Stimulated activated CD4-positive, alpha-beta T cell treated with anti-CD3 and anti-CD28 coated beads, Interleukin-2, amount 100 ng/mL, for 4 hours (primary cell): ENCODE results near the gene PITPNC1.
"Not testable (repeated sequence)": the region's sequence is repeated elsewhere in the genome, so short reads cannot be mapped to it uniquely, and the experiment has no call there.

Experiments used
- DNase-seq: peaks from one replicate; pipeline ENCODE4 v3.0.0-alpha.2; 2020; ENCODE audit warnings: low read depth

Gene PITPNC1

DNA sequence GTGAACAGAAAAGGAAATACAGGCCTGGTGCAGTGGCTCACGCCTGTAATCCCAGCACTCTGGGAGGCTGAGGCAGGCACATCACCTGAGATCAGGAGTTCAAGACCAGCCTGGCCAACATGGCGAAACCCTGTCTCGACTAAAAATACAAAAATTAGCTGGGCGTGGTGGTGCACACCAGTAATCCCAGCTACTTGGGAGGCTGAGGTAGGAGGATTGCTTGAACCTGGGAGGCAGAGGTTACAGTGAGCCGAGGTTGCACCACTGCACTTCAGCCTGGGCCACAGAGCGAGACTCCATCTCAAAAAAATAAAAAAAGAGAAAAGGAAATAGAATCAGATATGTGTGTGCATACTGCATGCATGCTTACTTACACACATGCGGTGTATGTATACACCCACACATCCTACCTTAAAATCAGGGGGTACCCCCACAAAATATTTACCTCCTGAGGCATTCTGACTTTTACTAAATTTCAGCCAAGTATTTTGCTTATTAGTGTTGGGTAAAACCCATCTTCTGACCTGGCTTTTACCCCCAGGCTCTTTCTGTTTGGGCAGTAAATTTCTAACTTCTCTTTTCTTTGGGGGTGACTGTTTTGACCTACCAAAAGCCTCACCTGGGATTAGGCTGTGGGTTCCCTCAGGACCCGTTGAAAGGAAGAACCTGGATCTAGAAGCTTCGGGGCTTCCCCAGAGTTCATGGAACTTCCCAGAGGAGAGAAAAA, 201.8 kb downstream of the PITPNC1 start:
- not testable (repeated sequence) for DNase-seq

DNA sequence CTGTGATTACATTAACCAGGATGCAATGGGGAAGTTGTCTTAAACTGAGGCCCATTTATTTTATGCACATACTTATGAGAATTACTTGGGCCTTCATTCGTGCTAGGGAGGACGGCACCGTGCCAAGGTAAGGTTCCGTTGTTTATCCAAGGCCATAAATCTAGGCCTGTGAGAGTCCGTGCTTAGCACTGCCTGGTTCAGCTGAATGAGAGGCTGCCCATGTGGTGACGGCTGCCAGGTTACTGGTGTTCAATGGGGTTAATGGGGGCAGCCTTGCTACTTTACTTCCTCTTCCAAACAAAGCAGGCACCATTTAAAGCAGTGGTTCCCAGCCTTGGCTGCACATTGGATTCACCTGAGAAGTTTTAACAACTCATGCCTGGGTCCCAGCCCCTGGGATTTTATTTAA, 205.6 kb downstream of the PITPNC1 start:
- DNase-seq: no peak

DNA sequence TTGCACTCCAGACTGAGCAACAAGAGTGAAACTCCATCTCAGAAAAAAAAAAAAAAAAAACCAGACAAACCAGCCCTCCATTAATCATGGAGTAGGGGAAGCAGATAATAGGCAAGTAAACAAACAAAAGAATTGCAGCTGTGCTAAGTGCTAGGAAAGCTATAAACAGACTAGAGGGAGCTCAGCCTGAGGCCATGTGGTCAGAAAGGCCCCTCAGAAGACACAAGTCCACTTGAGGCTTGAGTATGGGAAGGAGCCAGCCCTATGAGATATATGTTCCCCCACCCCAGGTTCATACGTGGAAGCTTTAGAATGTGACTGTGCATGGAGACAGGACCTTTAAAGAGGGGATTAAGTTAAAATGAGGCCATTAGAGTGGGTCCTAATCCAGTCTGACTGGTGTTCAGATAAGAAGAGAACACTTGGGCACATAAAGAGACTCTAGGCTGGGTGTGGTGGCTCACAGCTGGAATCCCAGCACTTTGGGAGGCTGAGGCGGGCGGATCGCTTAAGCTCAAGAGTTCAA, 208.1 kb downstream of the PITPNC1 start:
- DNase-seq: no peak

DNA sequence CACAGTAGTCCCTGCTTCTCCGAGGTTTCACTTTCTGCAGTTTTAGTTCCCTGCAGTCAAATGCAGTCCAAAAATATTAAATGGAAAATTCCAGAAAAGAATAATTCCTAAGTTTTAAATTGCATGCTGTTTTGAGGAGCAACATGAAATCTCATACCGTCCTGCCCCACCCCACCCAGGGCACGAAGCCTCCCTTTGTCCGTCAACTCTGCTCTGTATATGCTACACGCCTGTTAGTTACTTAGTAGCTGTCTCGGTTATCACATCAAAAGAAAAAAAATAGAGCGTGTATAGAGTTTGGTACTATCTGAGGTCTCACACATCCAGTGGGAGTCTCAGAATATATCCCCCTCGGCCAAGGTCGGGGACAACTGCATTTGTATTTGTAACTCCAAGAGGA, 211.2 kb downstream of the PITPNC1 start:
- DNase-seq: no peak

DNA sequence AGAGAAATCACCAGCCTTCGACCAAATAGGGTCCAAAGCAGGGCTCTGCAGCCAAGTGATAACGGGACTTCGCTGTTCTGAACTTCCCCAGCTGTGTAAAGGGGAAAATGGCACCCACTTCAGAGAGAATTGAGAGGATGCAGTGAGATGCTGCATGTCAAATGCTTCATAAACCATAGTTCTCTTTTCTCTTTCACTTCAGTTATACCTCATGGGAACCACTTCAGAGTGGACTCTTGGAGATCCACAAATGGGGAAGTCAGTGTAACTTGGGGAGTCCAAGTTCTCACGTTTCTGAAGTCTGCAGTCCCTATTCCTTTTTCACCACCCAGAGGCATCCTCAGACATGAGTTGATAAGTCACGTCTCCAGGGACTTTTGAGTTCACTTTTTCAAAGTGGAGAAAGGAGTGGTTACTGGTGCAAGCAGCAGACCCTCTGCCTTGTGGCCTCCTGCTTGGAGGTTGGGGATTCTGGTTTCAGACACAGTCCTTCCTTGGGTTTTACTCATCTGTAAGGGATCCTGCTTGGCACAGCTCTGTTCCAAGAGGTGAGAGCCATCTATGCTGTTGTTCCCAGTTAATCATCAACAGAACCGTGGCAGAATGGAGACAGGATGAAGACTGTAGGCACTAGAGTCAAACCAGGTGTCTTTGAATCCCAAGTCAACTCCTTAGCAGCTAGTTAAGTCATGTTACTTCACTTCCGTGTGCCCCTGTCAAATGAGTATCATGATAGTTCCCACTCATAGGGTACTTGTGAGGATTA, 217.2 kb downstream of the PITPNC1 start:
- no peak for DNase-seq

DNA sequence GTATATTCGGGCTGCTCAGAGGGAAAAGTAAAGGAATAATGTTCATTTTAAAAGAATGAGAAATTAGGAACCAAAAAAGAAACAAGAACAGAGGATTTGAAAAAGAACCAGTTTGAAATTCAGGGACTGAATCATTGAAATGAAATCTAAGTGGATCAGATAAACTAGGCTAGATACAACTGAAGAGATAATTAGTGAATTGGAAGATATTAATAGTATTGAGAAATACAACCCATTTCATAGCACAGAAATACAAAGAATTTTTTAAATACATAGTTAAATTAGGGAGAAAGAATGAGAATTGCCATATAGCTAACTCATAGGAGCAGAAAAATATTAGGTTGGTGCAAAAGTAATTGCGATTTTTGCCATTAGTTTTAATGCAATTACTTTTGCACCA, 223.3 kb downstream of the PITPNC1 start:
- no peak for DNase-seq

DNA sequence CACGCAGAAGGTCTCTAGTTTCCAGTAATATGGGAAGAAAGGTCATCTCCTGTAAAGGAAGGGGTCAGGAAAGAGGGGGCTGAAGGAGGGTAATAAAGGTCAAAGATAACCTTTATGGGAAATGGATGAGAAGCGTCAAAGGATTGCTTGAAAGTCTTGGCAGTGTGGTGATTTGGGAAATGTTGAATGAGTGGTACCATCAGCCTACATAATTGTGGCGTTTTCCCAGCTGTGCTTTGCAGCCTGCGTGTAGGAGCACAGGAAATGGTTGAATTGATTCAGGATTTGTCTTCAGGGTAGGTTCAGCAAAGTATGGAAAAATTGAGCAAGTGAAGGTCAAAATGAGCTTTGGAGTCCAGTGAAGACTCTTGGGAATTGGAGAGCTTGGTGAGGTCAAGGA, 224.8 kb downstream of the PITPNC1 start:
- DNase-seq: no peak

DNA sequence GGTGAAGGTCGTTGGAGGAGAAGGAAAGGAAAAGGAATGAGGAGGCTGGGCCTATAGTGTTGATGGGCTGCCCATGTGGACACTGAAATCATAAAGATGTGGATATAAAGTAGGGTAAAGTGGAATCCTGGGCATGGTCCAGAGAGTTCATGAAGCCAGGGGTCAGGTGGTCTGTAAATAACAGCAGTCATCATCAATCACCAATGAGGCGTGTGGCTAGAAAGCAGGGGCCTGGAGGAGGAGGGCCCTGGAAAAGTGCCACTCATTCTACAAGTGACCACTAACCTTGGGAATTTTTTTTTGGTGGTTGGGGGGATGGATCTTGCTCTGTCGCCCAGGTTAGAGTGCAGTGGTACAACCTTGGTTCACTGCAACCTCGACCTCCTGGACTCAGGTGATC, 225.4 kb downstream of the PITPNC1 start:
- DNase-seq: no peak

DNA sequence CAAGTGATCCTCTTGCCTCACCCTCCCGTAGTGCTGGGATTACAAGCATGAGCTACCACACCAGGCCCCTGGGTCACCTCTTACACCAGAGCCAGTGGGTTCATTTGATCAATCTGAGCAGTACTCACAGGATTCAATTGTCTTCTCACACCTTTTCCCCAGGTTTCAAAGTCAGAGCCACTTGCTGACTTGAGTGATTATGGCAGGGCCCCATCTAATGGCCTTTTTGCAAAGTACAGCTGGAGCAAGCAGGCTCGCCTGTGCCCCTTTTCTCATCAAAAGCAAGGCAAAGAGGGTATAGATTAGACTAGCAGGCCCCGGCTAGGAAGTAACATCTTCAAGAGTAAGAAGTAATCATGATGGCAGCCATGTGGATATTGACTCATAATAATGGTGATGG, 225.9 kb downstream of the PITPNC1 start:
- DNase-seq: no peak

DNA sequence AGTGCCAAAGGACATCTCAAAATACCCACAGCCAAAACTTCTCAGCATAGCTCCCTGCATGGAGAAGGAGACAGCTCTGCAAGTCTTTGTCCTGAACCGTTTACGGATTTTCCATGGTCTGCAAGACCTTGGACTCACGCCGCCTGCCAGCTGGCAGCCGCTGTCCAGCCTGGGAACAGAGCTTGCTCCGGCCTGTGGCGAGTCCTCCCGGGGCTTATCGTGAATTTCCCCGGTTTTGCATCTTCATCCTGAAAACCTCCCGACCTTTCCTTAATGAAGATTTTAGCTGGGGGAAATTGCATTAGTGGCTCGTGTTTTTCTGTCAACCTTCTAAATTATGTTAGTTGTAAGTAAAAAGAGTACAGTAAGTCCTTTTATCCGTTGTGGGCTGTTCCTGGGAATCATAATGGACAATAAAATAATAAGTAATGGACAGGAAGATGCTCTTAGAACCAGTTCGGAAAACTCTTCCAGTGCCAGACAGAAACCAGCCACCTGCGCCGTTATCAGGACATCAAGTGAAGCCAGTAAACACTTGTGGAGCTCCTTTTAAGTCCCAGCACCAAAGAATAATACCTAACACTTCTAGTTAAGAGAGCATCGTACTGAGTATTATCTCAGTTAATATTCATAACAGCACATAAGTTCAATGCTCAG, 228.3 kb downstream of the PITPNC1 start:
- no peak for DNase-seq

DNA sequence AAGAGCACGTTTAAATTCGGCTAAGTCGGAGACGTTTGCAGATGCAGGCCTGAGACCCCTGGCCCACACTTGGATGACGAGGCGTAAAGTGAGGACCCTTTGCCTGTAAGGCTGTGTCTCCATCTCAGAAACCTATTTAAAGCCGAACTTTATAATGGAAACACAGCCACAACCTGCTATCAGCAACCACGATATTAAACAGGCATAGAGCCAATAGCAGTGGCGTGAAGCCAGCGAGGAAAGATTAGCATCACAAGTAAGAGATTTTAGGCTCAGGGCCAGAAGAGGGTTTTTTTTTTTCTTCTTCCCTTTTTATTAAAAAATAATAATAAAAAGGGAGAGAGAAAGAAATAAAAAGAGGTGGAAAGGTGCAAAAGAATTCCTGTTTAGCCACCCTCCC, 229.4 kb downstream of the PITPNC1 start:
- DNase-seq: no peak

DNA sequence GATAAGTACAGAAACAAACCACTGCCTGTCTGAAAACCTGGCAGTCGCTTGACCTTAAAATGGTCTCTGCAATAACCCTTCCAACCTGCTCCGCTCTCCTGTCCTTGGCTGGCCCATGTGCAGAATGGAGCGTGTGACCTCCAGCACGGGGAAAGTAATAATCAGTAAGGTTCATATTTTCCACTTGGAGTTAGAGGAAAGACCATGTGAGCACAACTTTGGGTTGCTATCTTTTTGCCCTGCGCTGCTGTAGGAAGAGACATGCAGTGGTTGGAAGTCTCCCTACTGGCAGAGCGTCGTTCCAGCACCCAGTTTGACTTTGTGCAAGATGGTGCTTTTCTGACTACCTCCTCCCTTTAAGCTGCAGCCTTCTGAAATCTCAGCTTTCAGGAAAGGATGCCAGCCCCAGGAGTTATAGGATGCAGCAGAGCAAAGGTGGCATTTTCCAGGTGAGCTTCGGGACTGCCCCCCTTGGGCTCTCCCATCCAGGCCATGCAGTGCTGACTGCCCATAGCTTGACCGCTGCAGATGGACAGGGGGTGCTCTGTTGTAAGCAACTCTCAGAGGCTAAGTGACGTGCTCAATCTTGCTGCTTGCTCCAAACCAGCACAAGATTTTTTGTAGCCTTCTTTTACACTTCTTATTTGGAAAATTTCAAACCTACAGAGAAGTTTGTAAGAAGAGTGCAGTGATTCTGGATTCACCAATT, 230.0 kb downstream of the PITPNC1 start:
- DNase-seq: no peak

DNA sequence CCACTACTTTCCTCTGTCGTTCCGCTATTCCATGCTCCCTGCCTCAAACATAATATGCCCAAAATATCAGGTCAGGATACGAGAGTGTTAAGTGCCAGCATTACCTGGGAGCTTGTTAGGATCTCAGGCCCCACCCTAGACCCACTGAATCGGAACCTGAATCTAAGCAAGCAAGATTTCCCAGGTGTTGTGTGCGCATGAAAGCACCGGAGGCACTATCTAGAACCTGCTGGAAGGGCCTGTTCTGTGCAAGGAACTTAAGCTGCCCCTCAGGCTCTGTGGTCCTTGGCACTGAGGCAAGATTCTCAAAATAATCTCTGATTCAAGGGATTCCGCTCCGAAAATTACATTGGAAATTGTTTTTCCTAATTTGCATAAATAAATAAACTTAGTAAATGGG, 233.0 kb downstream of the PITPNC1 start:
- DNase-seq: no peak

DNA sequence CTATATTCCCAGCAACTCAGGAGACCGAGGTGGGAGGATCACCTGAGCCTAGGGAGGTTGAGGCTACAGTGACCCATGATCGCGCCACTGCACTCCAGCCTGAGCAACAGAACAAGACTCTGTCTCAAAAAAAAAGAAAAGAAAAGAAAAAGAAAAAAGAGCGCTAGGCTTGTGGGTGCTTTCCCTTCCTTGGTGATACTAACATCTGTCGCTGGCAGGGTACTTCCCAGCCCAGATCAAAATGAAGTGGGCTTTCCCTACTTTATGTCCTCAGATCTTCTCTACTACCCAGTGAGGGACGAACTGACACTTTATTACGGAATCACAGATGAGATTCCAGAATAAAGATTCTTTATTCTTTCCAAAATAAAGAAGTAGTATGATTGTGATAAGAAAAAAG, 236.9 kb downstream of the PITPNC1 start:
- no peak for DNase-seq

DNA sequence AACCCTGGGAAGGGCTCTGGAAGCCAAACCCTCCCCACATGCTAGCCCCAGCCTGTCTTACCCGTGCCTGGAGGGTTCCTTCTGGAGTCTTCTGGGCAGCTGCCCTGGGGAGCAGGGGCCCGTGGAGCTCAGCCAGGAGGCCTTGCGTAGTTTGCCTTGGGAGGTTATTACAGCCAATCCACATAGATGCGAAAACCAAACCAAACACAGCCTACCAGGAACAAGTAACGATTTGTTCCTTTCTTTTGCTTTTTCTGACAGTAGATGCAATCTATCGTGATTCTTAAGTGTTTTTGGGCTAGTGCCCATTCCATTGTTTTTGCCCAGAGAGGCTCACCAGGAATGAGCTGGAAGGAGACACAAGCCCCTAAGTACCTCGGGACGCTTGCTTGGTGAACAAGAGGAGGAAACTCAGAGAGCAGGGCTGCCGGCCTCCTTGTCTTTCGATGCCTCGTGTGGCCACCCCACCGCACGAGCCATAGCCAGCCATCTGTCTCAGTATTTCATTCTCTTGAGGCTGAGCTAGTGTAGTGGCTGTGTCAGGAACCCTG, 238.0 kb downstream of the PITPNC1 start:
- DNase-seq: no peak

DNA sequence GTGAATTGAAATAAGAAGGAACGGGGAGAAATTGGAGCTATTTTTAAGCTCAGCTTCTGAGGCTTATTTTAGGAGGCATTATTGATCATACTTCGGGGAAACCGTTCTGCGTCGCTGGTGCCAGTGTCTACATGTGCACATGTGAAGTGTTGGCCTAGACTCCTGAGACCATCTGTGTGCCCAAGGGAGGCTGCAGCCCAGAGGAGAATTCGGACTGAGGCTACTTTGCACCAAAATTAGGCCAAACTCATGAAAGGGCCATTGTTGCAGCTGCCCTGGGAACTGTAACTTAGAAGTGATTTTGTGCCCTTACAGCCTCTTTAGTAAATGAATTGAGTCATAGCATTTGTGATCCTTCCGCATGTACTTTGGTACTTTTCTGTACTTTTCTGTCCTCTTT, 238.7 kb downstream of the PITPNC1 start:
- no peak for DNase-seq

DNA sequence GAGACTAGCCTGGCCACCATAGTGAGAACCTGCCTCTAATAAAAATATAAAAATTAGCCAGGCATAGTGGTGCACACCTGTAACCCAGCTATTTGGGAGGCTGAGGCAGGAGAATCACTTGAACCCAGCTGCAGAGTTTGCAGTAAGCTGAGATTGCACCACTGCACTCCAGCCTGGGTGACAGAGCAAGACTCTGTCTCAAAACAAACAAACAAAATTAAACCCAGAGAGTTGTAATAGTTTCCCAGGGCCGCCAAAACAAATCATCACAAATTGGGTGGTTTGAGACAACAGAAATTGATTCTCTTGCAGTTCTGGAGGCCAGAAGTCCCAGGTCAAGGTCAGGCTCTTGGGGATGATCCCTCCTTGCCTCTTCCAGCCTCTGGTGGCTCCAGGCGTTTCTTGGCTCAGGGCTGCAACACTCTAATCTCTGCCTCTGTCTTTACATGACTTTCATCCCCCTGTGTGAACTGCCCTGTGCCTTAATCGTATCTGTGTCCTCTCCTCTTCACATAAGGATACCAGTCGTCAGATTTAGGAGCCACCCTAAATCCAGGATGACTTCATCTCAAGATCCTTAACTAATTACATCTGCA, 240.3 kb downstream of the PITPNC1 start:
- no peak for DNase-seq

DNA sequence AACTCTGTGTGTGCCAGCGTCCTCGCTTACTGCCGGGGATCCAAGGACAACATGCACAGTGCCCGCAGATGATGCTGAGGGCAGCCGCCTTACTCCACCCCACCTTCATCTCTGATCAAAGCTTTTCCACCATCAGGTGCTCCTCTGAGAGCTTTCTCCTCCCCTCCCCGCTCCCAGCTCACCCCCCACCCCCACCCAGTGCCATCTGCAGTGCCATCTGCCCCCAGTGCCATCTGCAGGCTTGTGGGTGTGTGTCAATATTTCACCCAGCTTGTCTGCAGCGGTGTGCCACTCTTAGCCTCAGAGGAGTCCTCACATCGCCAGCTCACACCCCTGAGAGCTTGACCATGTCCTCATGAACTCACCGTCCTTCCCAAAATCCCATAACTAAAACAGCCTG, 242.5 kb downstream of the PITPNC1 start:
- no peak for DNase-seq

DNA sequence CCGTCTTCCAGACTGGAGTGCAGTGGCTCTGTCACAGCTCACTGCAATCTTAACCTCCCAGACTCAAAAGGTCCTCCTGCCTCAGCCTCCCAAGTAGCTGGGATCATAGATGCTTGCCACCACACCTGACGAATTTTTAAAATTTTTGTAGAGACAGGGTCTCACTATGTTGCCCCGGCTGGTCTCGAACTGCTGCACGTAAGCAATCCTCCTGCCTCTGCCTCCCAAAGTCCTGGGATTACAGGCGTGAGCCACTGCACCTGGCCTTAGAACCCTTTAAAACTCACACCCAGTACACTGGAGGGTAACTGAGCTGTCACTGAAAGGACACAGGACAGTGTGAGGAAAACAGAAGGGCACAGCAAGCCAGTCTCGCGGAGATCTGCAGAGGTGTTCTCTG, 243.0 kb downstream of the PITPNC1 start:
- no peak for DNase-seq

DNA sequence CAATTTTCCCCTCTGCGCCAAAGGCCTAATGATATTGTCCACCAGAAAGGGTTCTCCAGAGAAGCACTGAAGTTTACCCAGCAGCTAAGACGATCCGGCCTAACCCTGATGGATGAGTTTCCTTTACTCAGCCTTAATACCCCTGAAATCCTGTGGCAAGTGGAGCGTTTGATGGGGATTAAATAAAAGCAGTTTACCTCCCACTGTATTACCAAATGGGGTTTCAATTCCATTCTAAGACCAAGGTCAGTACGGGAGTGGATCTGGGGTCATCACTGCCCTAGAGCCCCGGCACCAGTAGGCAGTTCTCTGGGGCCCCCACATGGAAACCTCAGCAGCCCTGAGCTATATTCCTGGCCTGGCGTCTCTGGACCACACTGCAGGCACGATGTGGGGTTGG, 243.6 kb downstream of the PITPNC1 start:
- no peak for DNase-seq

DNA sequence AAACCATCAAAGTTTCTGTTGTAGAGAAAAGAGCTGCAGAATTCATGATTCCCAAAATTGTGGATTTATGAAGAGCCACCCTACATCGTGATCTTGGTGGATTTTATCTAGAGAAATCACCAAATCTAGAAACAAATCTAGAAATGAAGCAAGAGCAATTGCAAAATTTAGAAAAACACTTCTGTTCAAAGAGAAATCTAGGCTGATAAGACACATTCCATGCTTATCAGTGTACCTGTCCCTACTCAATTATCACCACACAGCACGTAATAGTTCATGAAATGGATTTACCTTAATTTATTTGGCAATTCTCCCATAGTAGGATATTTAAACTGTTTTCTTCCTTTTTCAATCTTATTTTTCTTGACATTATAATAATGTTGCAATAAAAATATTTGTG, 246.7 kb downstream of the PITPNC1 start:
- no peak for DNase-seq
